NCI-H69 (cell line): ENCODE measurements around the gene POU6F2.

ENCODE experiments used
- DNase-seq: peaks from one replicate; lab custom pipeline; 2025; lab: John Stamatoyannopoulos, UW

Gene POU6F2

GRCh38 chr7:39507866-39508551, 530.3 kb downstream of the POU6F2 start:
- DNase-seq, result no peak

GRCh38 chr7:39509436-39509835, 531.7 kb downstream of the POU6F2 start:
- no peak for DNase-seq

DNA sequence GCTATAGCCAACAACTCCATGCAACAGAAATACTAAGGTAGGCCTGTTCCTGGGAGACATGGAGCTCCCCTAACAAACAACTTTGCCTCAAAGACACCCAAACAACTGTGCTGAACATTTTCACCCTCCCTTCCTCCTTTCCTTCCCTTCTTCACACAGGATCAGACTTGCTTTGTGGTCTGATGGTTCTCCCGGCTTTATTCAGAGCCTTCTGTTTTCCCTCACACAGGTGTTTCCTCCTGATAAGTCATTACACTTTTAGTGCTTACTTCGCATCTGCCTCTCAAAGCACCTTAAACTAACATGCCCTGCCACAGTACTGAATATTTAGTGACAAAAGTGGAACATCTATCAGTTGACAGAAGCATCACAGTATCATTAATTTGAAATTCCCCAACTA, 532.2 kb downstream of the POU6F2 start:
- DNase-seq, result no peak

GRCh38 chr7:39510864-39511354, 533.2 kb downstream of the POU6F2 start:
- no peak for DNase-seq

GRCh38 chr7:39515534-39516228, 538.0 kb downstream of the POU6F2 start:
- DNase-seq, result no peak

- no peak for DNase-seq
Observed at GRCh38 chr7:39516498-39516897, 538.8 kb downstream of the POU6F2 start.

DNA sequence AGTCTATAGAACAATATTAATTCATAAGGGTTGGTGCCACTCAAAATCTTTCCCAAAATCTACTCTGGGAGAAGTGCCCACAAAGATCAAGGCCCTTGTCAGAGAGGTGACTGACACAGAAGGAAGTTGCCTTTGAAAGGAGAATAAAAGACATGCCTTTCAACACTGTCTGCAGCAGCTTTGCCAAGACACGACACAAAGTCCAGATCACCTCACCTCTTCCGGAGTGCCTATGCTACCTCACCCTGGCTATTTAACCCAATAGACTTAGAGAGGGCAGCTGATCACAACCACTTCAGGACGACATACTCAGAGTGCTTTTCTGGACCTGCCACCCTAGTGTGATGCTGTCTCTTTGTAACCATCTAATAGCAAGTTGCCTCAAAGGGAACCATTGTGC, 539.5 kb downstream of the POU6F2 start:
- no peak for DNase-seq
